Mesendoderm (in vitro differentiated cells): ENCODE results near the gene RNF144A.

ENCODE experiments used
- DNase-seq: peaks from one replicate; pipeline ENCODE4 v3.0.0; 2013
- H2AK5ac ChIP-seq: 2 replicates; pipeline ENCODE4 v1.6.1; 2013; ENCODE audit warnings: low read length, inconsistent platforms
- H2BK120ac ChIP-seq: 2 replicates; pipeline ENCODE4 v1.6.1; 2013; ENCODE audit warnings: low read depth, mild to moderate bottlenecking, low read length, moderate library complexity, mixed read lengths
- H2BK15ac ChIP-seq: replicated peaks from 2 replicates; pipeline ENCODE4 v1.6.1; 2013; ENCODE audit warnings: low read depth, mild to moderate bottlenecking, moderate library complexity
- H2BK5ac ChIP-seq: 2 replicates; pipeline ENCODE4 v1.6.1; 2013; ENCODE audit warnings: low read length, inconsistent platforms
- H3K18ac ChIP-seq: 2 replicates; pipeline ENCODE4 v1.6.1; 2013; ENCODE audit warnings: mild to moderate bottlenecking, low read length, mixed read lengths
- H3K23ac ChIP-seq: one replicate; pipeline ENCODE4 v1.6.1; 2013; ENCODE audit warnings: low read length
- H3K27ac ChIP-seq: 2 replicates; pipeline ENCODE4 v1.5.1; 2013; ENCODE audit warnings: low read depth, mild to moderate bottlenecking, inconsistent platforms, low read length, moderate library complexity
- H3K27me3 ChIP-seq: 2 replicates; pipeline ENCODE4 v1.6.1; 2013; ENCODE audit warnings: low read length, control low read depth, mild to moderate bottlenecking, inconsistent platforms; ENCODE audit not compliant: insufficient read depth, poor library complexity
- H3K36me3 ChIP-seq: 2 replicates; pipeline ENCODE4 v1.6.1; 2013; ENCODE audit warnings: low read length, inconsistent platforms; ENCODE audit not compliant: control insufficient read depth, insufficient read depth
- H3K4ac ChIP-seq: one replicate; pipeline ENCODE4 v1.6.1; 2013; ENCODE audit warnings: low read depth, mild to moderate bottlenecking, low read length, moderate library complexity
- H3K4me1 ChIP-seq: 2 replicates; pipeline ENCODE4 v1.6.1; 2013; ENCODE audit warnings: low read depth, low read length, inconsistent platforms; ENCODE audit not compliant: control insufficient read depth
- H3K4me2 ChIP-seq: 2 replicates; pipeline ENCODE4 v1.6.1; 2013; ENCODE audit warnings: low read length
- H3K4me3 ChIP-seq: 2 replicates; pipeline ENCODE4 v1.5.1; 2013; ENCODE audit warnings: mild to moderate bottlenecking, low read length
- H3K56ac ChIP-seq: one replicate; pipeline ENCODE4 v1.6.1; 2013; ENCODE audit warnings: low read length
- H3K79me1 ChIP-seq: 2 replicates; pipeline ENCODE4 v1.6.1; 2013; ENCODE audit warnings: low read length, inconsistent platforms
- H3K79me2 ChIP-seq: 2 replicates; pipeline ENCODE4 v1.6.1; 2013; ENCODE audit warnings: mild to moderate bottlenecking, low read length; ENCODE audit not compliant: control insufficient read depth, insufficient read depth
- H3K9ac ChIP-seq: 2 replicates; pipeline ENCODE4 v1.6.1; 2013; ENCODE audit warnings: low read length, inconsistent platforms
- H4K5ac ChIP-seq: one replicate; pipeline ENCODE4 v1.6.1; 2013; ENCODE audit warnings: low read length
- H4K8ac ChIP-seq: one replicate; pipeline ENCODE4 v1.6.1; 2013; ENCODE audit warnings: low read depth, mild to moderate bottlenecking, control low read depth, low read length, moderate library complexity
- WGBS: extraction: QIAGEN DNeasy Blood & Tissue Kit; methylation state at CpG from one replicate; pipeline ENCODE4 v1.1.7; 2013; ENCODE audit warnings: low lambda C conversion rate, missing lambda C conversion rate; ENCODE audit not compliant: insufficient coverage; ENCODE audit errors: extremely low coverage; 5-methylcytosine and 5-hydroxymethylcytosine counted together

The RNF144A gene

DNA sequence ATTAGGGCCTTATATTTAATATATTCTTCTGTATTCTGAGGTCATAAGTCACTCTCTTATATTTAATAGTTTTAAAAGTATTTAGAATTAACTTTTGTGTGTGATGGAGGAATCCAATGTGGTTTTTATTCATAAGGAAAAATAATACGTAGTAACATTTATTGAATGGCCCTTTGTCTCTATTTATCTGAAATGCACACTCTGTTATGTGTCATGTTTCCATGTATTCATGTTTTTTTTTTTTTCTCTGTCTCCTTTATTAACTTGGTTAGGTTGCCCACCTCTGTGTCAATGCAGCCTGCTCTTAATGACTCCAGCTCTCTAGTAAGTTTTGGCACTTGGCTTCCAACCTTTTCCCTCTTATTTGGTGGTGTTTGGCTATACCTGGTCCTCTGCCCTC is 33.8 kb downstream of the RNF144A start:
- no peak for DNase-seq
- H3K18ac ChIP-seq = no peak overlapping the region
- no peak overlapping the region for H3K9ac ChIP-seq
- no peak overlapping the region for H3K4ac ChIP-seq
- no peak overlapping the region for H2BK120ac ChIP-seq
- no peaks in the 10 kb centered on the region for H3K36me3 ChIP-seq
- no CpG with 5 or more reads among the region's 1 CpG for WGBS
- H4K5ac ChIP-seq = no peak overlapping the region
- H3K4me1 ChIP-seq = no peaks in the 10 kb centered on the region
- H3K27ac ChIP-seq = no peak overlapping the region
- H3K79me2 ChIP-seq = no peaks in the 10 kb centered on the region
- no peaks in the 10 kb centered on the region for H3K79me1 ChIP-seq
- H2AK5ac ChIP-seq = no peak overlapping the region
- no peak overlapping the region for H4K8ac ChIP-seq
- no peak overlapping the region for H2BK15ac ChIP-seq
- H3K23ac ChIP-seq = no peak overlapping the region
- H2BK5ac ChIP-seq = no peak overlapping the region
- no peak overlapping the region for H3K56ac ChIP-seq
- H3K4me3 ChIP-seq = no peak overlapping the region
- H3K4me2 ChIP-seq = no peak overlapping the region
- no peaks in the 10 kb centered on the region for H3K27me3 ChIP-seq

GRCh38 chr2:6952101-6952500 is 34.9 kb downstream of the RNF144A start:
- no peak overlapping the region for H3K4ac ChIP-seq
- H2BK5ac ChIP-seq = no peak overlapping the region
- no peak overlapping the region for H3K56ac ChIP-seq
- no peak for DNase-seq
- no peak overlapping the region for H3K4me2 ChIP-seq
- H4K5ac ChIP-seq = no peak overlapping the region
- H3K27ac ChIP-seq = no peak overlapping the region
- H3K79me1 ChIP-seq = no peaks in the 10 kb centered on the region
- H3K79me2 ChIP-seq = no peaks in the 10 kb centered on the region
- no CpG with 5 or more reads among the region's 3 CpGs for WGBS
- H2AK5ac ChIP-seq = no peak overlapping the region
- no peak overlapping the region for H4K8ac ChIP-seq
- H3K4me1 ChIP-seq = no peaks in the 10 kb centered on the region
- H2BK15ac ChIP-seq = no peak overlapping the region
- H3K18ac ChIP-seq = no peak overlapping the region
- H2BK120ac ChIP-seq = no peak overlapping the region
- no peak overlapping the region for H3K9ac ChIP-seq
- no peaks in the 10 kb centered on the region for H3K36me3 ChIP-seq
- no peak overlapping the region for H3K4me3 ChIP-seq
- H3K23ac ChIP-seq = no peak overlapping the region
- no peaks in the 10 kb centered on the region for H3K27me3 ChIP-seq

DNA sequence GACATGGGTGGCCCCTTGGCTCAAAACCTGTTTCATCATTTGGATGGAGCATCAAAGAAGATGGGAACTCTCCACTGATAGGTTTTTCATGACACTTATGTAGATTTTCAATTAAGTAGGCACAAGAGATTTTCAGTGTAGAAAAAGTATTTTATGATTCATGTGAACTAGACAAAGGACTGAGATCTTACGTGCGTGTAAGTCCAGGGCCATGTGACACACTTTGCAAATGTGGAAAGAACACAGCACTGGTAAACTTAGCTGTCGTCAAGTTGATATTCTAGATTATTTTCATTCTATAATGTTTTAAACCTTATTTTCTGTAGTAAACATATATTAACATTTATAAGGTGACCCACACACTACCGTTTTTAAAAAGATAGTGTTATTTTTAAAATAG is 37.4 kb downstream of the RNF144A start:
- Histone ChIP-seq H3K23ac (no peak overlapping the region), H2BK5ac (no peak overlapping the region), H3K27me3 (no peaks in the 10 kb centered on the region), H2AK5ac (no peak overlapping the region), H3K9ac (no peak overlapping the region), H3K4ac (no peak overlapping the region), H4K5ac (no peak overlapping the region), H3K27ac (no peak overlapping the region), H3K18ac (no peak overlapping the region), H3K79me2 (no peaks in the 10 kb centered on the region), H3K4me2 (no peak overlapping the region), H2BK120ac (no peak overlapping the region), H2BK15ac (no peak overlapping the region), H3K4me3 (no peak overlapping the region), H4K8ac (no peak overlapping the region), H3K4me1 (no peaks in the 10 kb centered on the region), H3K79me1 (no peaks in the 10 kb centered on the region), H3K36me3 (no peaks in the 10 kb centered on the region), H3K56ac (no peak overlapping the region)
- WGBS = no CpG with 5 or more reads among the region's 4 CpGs
- DNase-seq = no peak

GRCh38 chr2:6955511-6956136 is 38.4 kb downstream of the RNF144A start:
- no CpG with 5 or more reads among the region's 2 CpGs for WGBS

DNA sequence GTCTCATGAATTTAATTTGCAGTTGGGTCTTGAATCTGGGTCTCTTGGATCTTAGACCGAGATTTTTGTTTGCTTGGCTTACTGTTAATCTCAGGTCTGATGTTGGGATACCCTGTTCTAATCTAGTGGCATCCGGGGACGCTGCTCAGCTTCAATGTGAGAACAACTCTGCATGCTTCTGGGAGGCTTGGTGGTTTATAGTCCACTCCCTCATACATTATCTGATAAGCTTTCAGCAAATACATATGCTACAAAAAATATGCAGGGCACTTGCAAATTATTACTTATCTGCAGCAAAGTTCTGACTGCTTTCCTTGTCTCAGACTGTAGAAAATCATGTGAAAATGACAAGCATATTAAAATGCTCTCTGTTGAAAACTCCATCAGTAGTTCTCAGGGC is 39.4 kb downstream of the RNF144A start:
- H3K4ac ChIP-seq = no peak overlapping the region
- DNase-seq = no peak
- no peaks in the 10 kb centered on the region for H3K79me1 ChIP-seq
- H3K27ac ChIP-seq = no peak overlapping the region
- H3K23ac ChIP-seq = no peak overlapping the region
- H3K56ac ChIP-seq = no peak overlapping the region
- no peak overlapping the region for H2BK120ac ChIP-seq
- H3K79me2 ChIP-seq = no peaks in the 10 kb centered on the region
- no peak overlapping the region for H4K8ac ChIP-seq
- no peak overlapping the region for H4K5ac ChIP-seq
- H3K9ac ChIP-seq = no peak overlapping the region
- no peak overlapping the region for H2BK15ac ChIP-seq
- H3K36me3 ChIP-seq = no peaks in the 10 kb centered on the region
- H2AK5ac ChIP-seq = no peak overlapping the region
- no peak overlapping the region for H2BK5ac ChIP-seq
- H3K27me3 ChIP-seq = no peaks in the 10 kb centered on the region
- H3K18ac ChIP-seq = no peak overlapping the region
- no peak overlapping the region for H3K4me2 ChIP-seq
- no CpG with 5 or more reads among the region's 3 CpGs for WGBS
- no peak overlapping the region for H3K4me3 ChIP-seq
- H3K4me1 ChIP-seq = no peaks in the 10 kb centered on the region

More at GRCh38 chr2:6955511-6956136, 38.4 kb downstream of the RNF144A start:
- Histone ChIP-seq H2BK15ac (no peak overlapping the region), H3K27ac (no peak overlapping the region), H3K27me3 (no peaks in the 10 kb centered on the region), H3K18ac (no peak overlapping the region), H2BK120ac (no peak overlapping the region), H3K4me2 (no peak overlapping the region), H3K4me3 (no peak overlapping the region), H3K9ac (no peak overlapping the region), H2BK5ac (no peak overlapping the region), H3K79me1 (no peaks in the 10 kb centered on the region), H4K5ac (no peak overlapping the region), H3K4ac (no peak overlapping the region), H3K56ac (no peak overlapping the region), H4K8ac (no peak overlapping the region), H3K79me2 (no peaks in the 10 kb centered on the region), H3K36me3 (no peaks in the 10 kb centered on the region), H3K23ac (no peak overlapping the region), H2AK5ac (no peak overlapping the region), H3K4me1 (no peaks in the 10 kb centered on the region)
- DNase-seq = no peak

- Histone ChIP-seq H4K8ac (no peak overlapping the region), H3K27ac (no peak overlapping the region), H3K18ac (no peak overlapping the region), H3K4me1 (no peaks in the 10 kb centered on the region), H3K79me1 (no peaks in the 10 kb centered on the region), H3K4ac (no peak overlapping the region), H2BK120ac (no peak overlapping the region), H2AK5ac (no peak overlapping the region), H3K9ac (no peak overlapping the region), H3K4me2 (no peak overlapping the region), H2BK5ac (no peak overlapping the region), H3K79me2 (no peaks in the 10 kb centered on the region), H3K27me3 (no peaks in the 10 kb centered on the region), H3K4me3 (no peak overlapping the region), H4K5ac (no peak overlapping the region), H3K23ac (no peak overlapping the region), H2BK15ac (no peak overlapping the region), H3K56ac (no peak overlapping the region), H3K36me3 (no peaks in the 10 kb centered on the region)
- DNase-seq = no peak
- no CpG with 5 or more reads among the region's 9 CpGs for WGBS
Observed at GRCh38 chr2:6957031-6957714, 40.0 kb downstream of the RNF144A start.
